Spleen (tissue), 11 donors: Measurements from ENCODE around the gene ZNF467. TPM values are rescaled to one million over a fixed set of nuclear protein-coding genes. Genes with fewer than 3 reads are reported as not detected.

Source experiments
- DNase-seq: peaks from one replicate; pipeline ENCODE4 v3.0.0-alpha.2; 2020
- H3K27ac ChIP-seq, 8 donors: fragments of 200-600 bp; sonication (generic) in 7 of 8; 1 replicate in 4 of 8; 2 replicates in 4 of 8; pipeline versions ENCODE4 v1.5.0 to v1.8.0; 2016 to 2021; ENCODE audit warnings: inconsistent platforms in 4 of 8, mild to moderate bottlenecking in 4 of 8, moderate library complexity in 1 of 8
- H3K27me3 ChIP-seq, 7 donors: fragments of 200-600 bp; sonication (generic) in 6 of 7; replicated peaks in 1 of 7; 1 replicate in 4 of 7; 2 replicates in 3 of 7; pipeline versions ENCODE4 v1.5.0 to v1.8.0; 2016 to 2021; ENCODE audit warnings: inconsistent platforms in 3 of 7, mild to moderate bottlenecking in 1 of 7
- H3K36me3 ChIP-seq, 6 donors: fragments of 200-600 bp; sonication (generic) in 5 of 6; 1 replicate in 4 of 6; 2 replicates in 2 of 6; pipeline versions ENCODE4 v1.5.0 to v1.8.0; 2016 to 2021; ENCODE audit warnings: inconsistent platforms in 2 of 6
- H3K4me1 ChIP-seq, 6 donors: fragments of 200-600 bp; sonication (generic) in 5 of 6; 1 replicate in 3 of 6; 2 replicates in 3 of 6; pipeline versions ENCODE4 v1.5.0 to v1.8.0; 2016 to 2021; ENCODE audit warnings: inconsistent platforms in 3 of 6
- H3K4me3 ChIP-seq, 8 donors: fragments of 200-600 bp; sonication (generic) in 7 of 8; 1 replicate in 4 of 8; 2 replicates in 4 of 8; pipeline versions ENCODE4 v1.5.0 to v1.8.0; 2016 to 2021; ENCODE audit warnings: inconsistent platforms in 4 of 8, mild to moderate bottlenecking in 4 of 8, moderate library complexity in 2 of 8
- H3K9me3 ChIP-seq, 8 donors: fragments of 200-600 bp; sonication (generic) in 7 of 8; 1 replicate in 4 of 8; 2 replicates in 4 of 8; pipeline versions ENCODE4 v1.5.0 to v1.8.0; 2016 to 2021; ENCODE audit warnings: inconsistent platforms in 4 of 8
- POLR2A ChIP-seq, 3 donors: fragments of 450-650 bp; IDR thresholded peaks; one replicate each; pipeline ENCODE4 v1.5.1; 2017; ENCODE audit warnings: antibody characterized with exemption in 3 of 3, mild to moderate bottlenecking in 1 of 3
- POLR2AphosphoS5 ChIP-seq, 3 donors: sonication (generic); formaldehyde crosslinking; IDR thresholded peaks; one replicate each; pipeline ENCODE4 v1.5.1; 2017; ENCODE audit warnings: antibody characterized with exemption in 3 of 3
- WGBS, 5 donors: extraction: QIAGEN DNeasy Blood & Tissue Kit in 3 of 5; methylation state at CpG; one replicate each; pipeline versions ENCODE4 v1.1.5 to v1.1.7; 2013 to 2018; 5-methylcytosine and 5-hydroxymethylcytosine counted together
- intact Hi-C: fragments of 100-400 bp; cut with DNase I; formaldehyde crosslinking; loops from one replicate; pipeline ENCODE4 v1.15.0; 2023; ENCODE audit warnings: low total_unique reads
- polyA plus RNA-seq, 3 donors: library from polyadenylated mRNA; stranded (reverse); fragments of 200-250 nt; gene quantifications; one replicate each; pipeline ENCODE4 v1.2.1, GENCODE V29; 2013
- total RNA-seq, 7 donors: library from RNA; depleted of rRNA in 3 of 7; stranded (reverse); fragments of >200 nt in 3 of 7; fragmentation: NEBNext Ultra II Directional in 4 of 7; extraction: Animal tissue kit (Norgen Biotek cat#: 25700) in 4 of 7; gene quantifications; one replicate each; pipeline versions ENCODE4 v1.1.0 to v1.2.1, GENCODE V29; 2016 to 2021
- TF ChIP-seq, protein P1 (sequence below), 11 experiments: fragments of 200-600 bp in 7 of 11; fragments of 450-650 bp in 4 of 11; sonication (generic) in 4 of 11; IDR thresholded peaks in 8 of 11; conservative IDR thresholded peaks in 3 of 11; 1 replicate in 7 of 11; 2 replicates in 4 of 11; pipeline versions ENCODE4 v1.4.0 to v1.8.0; 2016 to 2021; ENCODE audit warnings: antibody characterized with exemption in 11 of 11, inconsistent platforms in 4 of 11, mild to moderate bottlenecking in 1 of 11
- donor health status: healthy with polysubstance abuse.
- donor health status: DM: no; HTN: no; CAD: no; lungs with moderate emphysema.
- donor health status: DM: no; HTN: no; CAD: no.
- donor health status: Bipolar disorder and iron deficiency.
- donor health status: healthy.
- donor health status: DM: no; HTN: no; CAD: no.
- donor health status: DM: yes; HTN: yes; CAD: no.

Gene ZNF467
- total and polyA plus RNA-seq, 10 donors: 6.0 to 48.5 (median 31.3) TPM

DNA sequence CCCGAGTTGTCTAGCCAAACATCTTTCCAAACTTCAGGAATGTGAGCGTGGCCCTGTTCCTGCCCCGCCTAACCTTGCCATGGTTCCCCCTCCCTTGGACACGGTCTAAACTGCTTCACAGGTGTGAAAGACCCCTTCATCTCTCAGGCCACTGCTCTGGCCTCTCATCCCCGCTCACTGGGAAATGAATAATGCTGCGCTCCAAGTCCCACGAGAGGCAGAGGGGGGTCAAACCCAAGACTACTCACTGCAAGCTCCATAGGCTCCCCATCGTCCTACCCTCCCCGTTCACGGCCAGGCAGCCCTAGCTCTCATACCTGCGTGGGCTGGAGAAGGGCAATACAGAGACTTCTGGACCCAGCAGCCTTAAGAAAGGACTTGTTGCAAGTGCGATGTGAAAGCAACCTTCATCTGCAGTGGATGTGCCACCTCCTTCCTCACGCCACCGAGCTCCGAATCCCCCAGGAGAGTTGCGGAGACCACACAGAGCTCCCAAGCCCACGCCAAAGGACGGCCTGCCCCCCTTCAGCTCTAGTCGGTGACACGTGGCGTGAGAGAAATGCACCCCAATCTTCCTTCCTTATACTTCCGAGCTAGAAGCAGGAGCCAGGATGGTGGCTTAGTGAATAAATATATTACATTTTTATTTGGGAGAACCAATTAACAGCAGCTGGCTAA is 9.7 kb downstream of the ZNF467 start:
- Histone ChIP-seq H3K4me1 (no peaks in the 10 kb centered on the region), H3K36me3 (peaks cover 0 to 54% (median 27%) of the 10 kb centered on the region in 6 donors), H3K9me3 (no peaks in the 10 kb centered on the region), H3K27me3 (no peaks in the 10 kb centered on the region), H3K4me3 (no peak overlapping the region), H3K27ac (no peak overlapping the region)
- DNase-seq: peak; percentile 58
- intact Hi-C loops: no loop called here
- WGBS, 5 donors: 87 to 94% (median 91%) methylated on average over 22 of the region's 22 CpGs
- TF ChIP-seq, protein P1, sequence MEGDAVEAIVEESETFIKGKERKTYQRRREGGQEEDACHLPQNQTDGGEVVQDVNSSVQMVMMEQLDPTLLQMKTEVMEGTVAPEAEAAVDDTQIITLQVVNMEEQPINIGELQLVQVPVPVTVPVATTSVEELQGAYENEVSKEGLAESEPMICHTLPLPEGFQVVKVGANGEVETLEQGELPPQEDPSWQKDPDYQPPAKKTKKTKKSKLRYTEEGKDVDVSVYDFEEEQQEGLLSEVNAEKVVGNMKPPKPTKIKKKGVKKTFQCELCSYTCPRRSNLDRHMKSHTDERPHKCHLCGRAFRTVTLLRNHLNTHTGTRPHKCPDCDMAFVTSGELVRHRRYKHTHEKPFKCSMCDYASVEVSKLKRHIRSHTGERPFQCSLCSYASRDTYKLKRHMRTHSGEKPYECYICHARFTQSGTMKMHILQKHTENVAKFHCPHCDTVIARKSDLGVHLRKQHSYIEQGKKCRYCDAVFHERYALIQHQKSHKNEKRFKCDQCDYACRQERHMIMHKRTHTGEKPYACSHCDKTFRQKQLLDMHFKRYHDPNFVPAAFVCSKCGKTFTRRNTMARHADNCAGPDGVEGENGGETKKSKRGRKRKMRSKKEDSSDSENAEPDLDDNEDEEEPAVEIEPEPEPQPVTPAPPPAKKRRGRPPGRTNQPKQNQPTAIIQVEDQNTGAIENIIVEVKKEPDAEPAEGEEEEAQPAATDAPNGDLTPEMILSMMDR (IDR thresholded peaks at IDR 0.05 in 8 of 11, conservative IDR thresholded peaks at IDR 0.05 in 3 of 11): no peak
- TF ChIP-seq POLR2A (IDR thresholded peaks at IDR 0.05) (no peak), POLR2AphosphoS5 (IDR thresholded peaks at IDR 0.05) (no peak)

DNA sequence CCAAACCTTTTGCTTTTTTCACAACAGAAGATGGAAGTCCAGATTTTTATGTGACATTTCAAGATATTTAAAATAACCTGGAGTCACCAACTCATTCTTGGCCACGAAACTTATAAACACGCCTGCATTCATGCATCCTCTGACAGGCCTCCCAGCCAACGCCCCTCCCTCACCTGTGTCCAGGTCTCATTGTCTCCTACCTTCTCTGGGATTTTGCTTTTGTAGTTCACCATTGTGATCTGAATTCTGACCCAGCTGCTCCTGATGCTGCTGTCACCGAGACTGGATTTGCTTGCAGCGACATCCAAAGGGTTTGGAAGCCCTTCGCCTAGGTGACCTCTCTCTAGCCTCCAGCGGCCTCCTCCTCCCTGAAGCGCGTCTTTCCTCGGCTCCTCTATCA is 10.8 kb downstream of the ZNF467 start:
- H3K27ac ChIP-seq: no peak overlapping the region
- intact Hi-C loops: no loop called here
- H3K4me3 ChIP-seq: no peak overlapping the region
- DNase-seq: peak; percentile 43
- no peaks in the 10 kb centered on the region for H3K27me3 ChIP-seq
- 88 to 95% (median 90%) methylated on average over 10 of the region's 10 CpGs for WGBS, 5 donors
- no peaks in the 10 kb centered on the region for H3K4me1 ChIP-seq
- TF ChIP-seq POLR2A (IDR thresholded peaks at IDR 0.05) (no peak), POLR2AphosphoS5 (IDR thresholded peaks at IDR 0.05) (no peak)
- TF ChIP-seq, protein P1 (IDR thresholded peaks at IDR 0.05 in 8 of 11, conservative IDR thresholded peaks at IDR 0.05 in 3 of 11): no peak
- no peaks in the 10 kb centered on the region for H3K9me3 ChIP-seq
- peaks cover 0 to 43% (median 20%) of the 10 kb centered on the region in 6 donors for H3K36me3 ChIP-seq

DNA sequence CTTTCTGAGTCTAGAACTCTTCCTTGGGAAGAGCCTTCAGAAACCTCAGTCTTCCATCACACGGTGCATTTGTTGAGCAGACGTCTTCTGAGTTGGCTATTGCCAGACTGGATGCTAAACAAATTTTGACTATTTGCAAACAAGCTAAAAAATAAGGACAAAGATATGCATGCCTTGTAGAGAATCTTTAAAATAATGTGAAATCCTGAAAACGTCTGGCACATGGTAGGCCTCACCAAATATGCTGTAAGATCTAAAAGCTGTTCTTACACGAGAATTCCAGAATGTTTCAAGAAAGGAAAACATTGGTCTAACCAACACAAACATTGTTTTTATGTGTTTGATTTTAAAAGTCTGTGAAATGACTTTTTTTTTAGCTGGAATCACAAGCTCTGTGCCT is 11.3 kb downstream of the ZNF467 start:
- no peaks in the 10 kb centered on the region for H3K9me3 ChIP-seq
- 82 to 90% (median 85%) methylated on average over 4 of the region's 4 CpGs for WGBS, 5 donors
- H3K27ac ChIP-seq: no peak overlapping the region
- H3K36me3 ChIP-seq: peaks cover 0 to 38% (median 19%) of the 10 kb centered on the region in 6 donors
- no peaks in the 10 kb centered on the region for H3K27me3 ChIP-seq
- H3K4me3 ChIP-seq: no peak overlapping the region
- intact Hi-C loops: no loop called here
- DNase-seq: no peak
- no peaks in the 10 kb centered on the region for H3K4me1 ChIP-seq
- TF ChIP-seq POLR2AphosphoS5 (IDR thresholded peaks at IDR 0.05) (no peak), POLR2A (IDR thresholded peaks at IDR 0.05) (no peak)
- TF ChIP-seq, protein P1 (IDR thresholded peaks at IDR 0.05 in 8 of 11, conservative IDR thresholded peaks at IDR 0.05 in 3 of 11): no peak

DNA sequence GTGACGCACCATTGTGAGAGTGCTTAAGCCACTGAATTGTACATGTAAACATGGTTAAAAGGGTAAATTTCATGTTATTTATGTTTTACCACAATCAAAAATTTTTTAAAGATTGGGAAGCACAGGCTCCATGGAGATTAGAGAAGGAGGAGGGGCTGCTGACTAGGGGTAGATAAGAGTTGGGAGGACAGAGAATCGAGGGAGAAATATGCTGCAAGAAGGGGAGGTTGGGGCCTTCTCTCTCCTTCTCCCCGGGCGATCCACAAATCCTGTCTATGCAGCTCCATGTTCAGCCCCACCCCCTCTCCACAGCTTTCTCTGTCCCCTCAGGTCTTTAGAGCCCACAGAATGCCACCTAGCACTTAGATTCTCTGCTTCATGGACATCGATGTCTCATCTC is 12.1 kb downstream of the ZNF467 start:
- H3K27ac ChIP-seq: no peak overlapping the region
- peaks cover 0 to 30% (median 18%) of the 10 kb centered on the region in 6 donors for H3K36me3 ChIP-seq
- H3K4me3 ChIP-seq: no peak overlapping the region
- intact Hi-C loops: no loop called here
- peak; percentile 6 for DNase-seq
- H3K27me3 ChIP-seq: no peaks in the 10 kb centered on the region
- no peaks in the 10 kb centered on the region for H3K4me1 ChIP-seq
- TF ChIP-seq POLR2A (IDR thresholded peaks at IDR 0.05) (no peak), POLR2AphosphoS5 (IDR thresholded peaks at IDR 0.05) (no peak)
- H3K9me3 ChIP-seq: no peaks in the 10 kb centered on the region
- 80 to 90% (median 85%) methylated on average over 5 of the region's 5 CpGs for WGBS, 5 donors
